ENCODE data around the gene MRPS15. TPM values are rescaled to one million over a fixed set of nuclear protein-coding genes. Genes with fewer than 3 reads are reported as not detected.
"Not testable (repeated sequence)": the region's sequence is repeated elsewhere in the genome, so short reads cannot be mapped to it uniquely, and the experiment has no call there.

The MRPS15 gene
- total RNA-seq, 1 experiment from 2014 or later: 77.7 TPM

DNA sequence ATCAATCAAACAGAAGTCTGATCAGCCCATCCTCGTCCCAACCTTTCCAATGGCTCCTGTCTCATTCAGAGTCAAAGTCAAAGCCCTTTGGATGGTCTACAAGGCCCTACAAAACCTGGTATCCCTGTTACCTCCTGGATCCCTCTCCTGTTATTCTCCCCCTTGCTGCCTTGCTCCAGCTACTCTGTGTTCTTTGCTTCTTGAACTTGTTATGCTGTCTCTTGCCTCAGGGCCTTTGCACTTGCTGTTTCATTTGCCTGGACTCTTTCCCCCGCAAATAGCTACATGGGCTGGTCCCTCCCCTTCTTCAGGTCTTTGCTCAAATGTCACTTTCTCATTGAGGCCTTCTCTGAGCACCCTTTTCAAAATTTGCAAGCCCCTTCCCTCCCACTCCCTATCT is 19.9 kb upstream of the MRPS15 start:
- DNase-seq (ENCODE audit: low read depth): no peak

DNA sequence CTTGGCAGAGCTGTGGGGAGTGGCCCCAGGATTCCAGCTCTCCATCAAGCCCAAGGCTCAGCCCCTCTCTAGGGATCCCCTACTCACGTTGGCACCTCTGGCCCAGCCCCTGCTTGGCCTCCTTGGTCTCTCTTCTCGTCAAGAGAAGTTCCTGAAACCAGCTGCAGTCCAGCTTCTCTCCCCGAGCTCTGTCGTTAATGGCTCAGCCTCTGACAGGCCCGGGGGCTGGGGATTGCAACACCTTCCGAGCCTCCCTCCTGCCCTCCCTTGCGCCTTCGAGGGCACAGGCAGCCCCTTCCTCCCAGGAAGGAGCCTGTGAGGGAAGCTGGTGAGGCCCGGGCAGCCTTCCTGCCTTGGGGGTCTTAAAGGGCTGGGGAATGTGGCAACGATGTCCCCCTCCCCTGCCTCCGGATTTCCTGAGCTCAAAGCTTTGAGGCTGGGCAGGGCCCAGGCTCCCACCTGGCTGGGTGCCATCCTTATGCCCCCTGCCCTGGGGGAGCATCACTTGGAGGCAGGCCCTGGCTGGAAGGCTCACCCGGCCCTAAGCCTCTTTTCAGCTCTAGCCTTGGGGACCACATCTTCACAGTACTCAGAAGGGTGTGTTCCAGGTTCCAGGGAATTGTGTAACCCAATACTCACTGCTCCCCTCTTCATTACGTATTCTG is 18.7 kb upstream of the MRPS15 start, which contains the start of gene CSF3R:
Gene CSF3R, minus strand, starts transcription at position 190 of the 665 bp plus-strand sequence. CDS start 3,417 bp downstream, outside the sequence.
- no peak for DNase-seq (ENCODE audit: low read depth)

DNA sequence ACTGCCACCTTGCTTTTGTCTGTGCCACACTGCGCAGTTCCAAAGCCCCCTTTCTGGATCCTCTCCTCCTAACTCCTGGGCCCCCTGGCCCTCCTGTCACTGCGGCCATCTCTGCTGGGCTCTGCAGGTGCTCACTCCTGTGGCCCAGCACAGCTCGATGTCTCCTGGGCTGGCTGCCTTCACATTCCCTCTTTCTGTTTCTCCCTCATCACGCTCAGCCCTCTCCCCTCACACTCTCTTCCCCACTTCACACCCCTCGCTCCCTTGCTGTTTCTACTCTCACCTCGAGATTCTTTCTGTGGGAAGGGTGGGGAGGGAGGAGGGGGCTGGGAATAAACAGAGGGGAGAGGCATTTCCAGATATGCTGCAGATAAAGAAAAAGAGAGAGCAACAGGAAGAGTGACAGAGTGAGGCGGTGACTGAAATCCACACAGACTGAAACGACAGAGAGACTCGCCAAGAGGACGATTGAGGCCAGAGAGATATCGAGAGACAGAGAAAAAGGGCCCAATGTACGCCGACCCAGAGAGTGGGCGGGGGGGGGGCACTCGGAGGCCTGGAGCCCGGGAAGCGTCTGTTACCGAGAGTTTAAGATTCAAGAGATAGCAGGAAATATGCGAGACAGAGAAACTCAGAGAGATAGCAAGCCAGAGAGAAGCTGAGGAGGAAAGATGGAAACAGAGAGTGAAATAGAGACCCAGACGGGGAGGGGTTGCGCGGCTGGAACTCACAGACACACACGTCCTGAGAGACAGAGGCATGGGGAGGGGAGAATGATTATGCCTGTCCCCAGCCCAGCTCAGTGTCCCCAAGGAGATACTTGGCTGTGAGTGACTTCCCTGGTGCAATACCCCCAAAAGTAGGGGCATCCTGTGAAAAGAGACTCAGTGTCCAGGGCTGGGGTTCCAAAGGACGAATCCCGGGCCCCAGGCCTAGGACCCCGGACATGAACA is 17.9 kb upstream of the MRPS15 start:
- DNase-seq (ENCODE audit: low read depth): no peak

DNA sequence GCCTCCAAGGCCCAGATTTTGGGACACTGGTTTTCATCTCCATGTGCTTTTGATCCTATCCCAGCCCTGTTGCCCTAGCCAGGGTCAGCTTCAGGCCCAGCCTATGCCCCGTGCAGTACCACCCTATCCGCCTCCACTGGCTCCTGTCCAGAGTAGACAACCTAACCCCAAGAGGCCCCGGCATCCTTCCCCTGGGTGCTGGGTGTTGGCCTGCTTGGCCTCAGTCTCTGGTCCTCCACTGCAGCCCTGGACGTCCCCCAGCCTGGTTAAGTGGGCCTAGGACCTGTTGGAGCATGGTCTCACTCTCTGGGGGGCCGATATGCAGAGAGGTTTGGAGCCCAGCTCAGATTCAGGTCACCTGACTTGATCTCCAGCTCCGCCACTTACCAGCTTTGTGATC is 16.9 kb upstream of the MRPS15 start:
- no peak for DNase-seq (ENCODE audit: low read depth)

DNA sequence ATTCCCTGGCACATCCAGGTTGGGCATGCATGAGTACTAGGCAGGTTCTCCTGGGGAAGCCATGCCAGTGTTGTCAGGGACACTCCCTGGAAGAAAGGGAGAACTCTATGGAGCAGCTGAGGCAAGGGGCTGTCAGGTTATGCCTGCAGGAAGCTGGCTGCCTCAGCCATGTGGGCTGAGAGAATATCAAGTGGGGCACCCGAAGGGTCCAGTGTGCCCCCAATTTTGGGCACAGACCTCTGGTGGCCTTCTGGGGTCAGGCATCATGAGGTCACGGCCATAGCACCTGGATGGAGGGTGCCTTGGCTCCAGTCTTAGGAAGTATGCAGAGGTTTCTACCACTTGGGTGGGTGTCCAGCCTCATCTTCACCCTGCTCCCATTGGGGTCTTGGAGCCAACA is 16.0 kb upstream of the MRPS15 start:
- no peak for DNase-seq (ENCODE audit: low read depth)

DNA sequence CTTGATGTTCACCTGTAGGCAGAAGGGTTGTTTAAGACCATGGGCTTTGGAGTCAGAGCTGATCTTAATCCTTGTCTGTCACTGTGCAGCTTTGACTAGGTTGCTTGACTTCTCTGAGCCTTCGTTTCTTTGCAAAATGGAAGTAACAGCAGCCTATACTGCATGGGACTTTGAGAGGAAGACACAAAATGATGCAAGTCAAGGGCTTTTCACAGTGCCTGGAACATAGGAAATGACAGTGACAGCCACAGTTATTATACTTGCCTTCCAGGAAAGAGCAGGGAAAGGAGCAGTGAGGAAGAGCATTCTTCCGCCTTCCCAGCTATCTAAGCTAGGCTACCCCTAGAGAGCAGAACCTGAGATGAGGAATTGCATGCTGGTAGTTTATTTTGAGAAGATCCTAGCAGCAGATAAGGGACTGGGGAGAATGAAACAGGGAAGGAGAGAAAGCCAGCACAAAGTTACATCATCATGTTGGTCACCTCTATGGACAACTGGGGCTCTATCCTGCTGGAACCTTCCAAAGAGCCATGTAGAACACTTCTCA is 15.4 kb upstream of the MRPS15 start:
- no peak for DNase-seq (ENCODE audit: low read depth)

DNA sequence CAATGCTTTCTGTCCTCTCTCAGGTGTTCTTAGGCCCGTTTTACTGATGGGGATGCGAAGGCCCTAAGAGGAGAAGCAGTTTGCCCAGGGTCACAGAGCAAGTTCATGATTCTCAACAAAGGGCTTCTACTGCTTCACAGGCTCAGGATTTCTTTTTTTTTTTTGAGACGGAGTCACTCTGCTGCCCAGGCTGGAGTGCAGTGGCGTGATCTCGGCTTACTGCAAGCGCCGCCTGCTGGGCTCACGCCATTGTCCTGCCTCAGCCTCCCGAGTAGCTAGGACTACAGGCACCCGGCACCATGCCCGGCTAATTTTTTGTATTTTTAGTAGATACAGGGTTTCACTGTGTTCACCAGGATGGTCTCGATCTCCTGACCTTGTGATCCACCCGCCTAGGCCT is 13.4 kb upstream of the MRPS15 start:
- not testable (repeated sequence) for DNase-seq (ENCODE audit: low read depth)

DNA sequence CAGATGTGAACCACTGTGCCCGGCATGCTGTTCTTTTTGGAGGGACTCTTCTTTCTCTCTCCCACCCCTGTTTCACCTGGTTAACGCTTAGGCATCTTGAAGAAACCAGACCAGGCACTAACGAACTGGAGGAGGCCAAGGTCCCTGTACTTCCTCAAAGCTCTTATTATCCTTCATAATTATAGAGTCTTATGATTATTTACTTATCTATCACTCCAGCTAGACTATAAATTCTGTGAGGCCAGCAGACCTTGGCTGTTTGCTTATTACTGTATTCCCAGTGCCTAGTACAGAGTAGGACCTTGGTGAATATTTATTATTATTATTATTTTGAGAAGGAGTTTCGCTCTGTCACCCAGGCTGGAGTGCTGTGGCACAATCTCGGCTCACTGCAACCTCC is 12.8 kb upstream of the MRPS15 start:
- DNase-seq (ENCODE audit: low read depth): no peak

DNA sequence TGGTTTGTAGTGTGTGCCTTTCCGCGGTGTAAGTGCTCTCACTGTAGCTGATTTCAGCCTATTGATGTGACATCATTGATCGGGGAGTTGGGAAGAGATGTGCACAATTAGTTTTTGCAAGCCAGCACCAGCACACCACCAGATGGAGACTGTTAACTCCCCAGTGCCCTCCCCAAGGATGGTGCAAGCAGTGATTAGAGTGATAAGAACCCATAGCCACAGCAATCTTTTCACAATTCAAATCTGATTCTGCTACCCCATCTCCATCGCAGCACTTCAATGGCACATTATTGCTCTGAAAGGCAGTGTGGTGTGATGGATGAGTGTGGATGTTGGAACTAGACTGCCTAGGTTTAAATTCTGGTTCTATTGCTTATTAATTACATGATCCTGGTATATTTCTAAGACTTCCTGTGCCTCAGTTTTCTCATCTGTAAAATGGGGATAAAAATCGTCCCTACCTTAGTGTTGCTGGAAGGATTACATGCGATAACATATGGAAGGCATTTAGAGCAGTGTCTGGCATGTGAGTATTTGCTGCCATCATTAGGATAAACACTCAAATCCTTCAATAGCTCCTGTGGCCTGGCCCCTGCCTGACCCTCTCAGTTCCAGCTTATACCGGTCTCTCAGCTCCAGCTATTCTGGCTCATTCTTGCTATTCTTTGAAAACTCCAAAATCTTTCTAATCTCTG is 11.9 kb upstream of the MRPS15 start:
- no peak for DNase-seq (ENCODE audit: low read depth)

DNA sequence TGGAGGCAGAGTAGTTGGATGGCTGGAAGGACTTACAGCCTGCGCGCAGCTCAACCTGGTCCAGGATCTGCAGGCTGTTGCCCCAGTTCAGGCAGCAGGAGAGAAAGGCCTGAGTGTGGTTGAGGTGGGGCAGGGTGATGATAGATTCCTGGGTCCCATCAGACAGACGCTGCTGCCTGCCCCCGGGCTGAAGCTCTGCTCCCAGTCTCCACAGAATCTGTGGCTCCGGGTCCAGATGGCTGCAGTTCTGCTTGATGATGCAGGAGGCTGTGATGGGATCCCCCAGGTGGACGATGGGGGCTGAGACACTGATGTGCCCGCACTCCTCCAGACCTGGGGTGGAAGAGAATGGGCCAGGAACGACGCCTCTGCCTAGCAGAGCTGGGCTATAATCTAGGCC is 11.2 kb upstream of the MRPS15 start:
- DNase-seq (ENCODE audit: low read depth): no peak

DNA sequence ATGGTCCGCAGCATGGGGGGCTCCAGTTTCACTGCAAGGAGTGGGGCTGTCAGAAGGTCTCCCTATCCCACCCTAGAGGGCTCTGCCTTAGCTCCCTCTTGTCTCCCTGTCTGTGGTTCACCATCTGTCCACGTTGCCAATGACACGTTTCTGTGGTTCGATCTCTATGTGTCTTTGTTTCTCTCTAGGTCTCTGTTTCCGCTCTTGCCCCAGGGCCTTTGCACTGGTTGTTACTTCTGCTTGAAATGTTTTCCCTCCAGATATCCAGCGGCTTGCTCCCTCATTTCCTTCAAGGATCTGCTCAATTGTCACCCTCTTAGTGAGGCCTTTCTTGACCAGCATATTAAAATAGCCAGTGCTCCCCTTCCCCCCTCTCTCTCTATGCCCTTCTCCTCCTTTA is 8.5 kb upstream of the MRPS15 start:
- no peak for DNase-seq (ENCODE audit: low read depth)

DNA sequence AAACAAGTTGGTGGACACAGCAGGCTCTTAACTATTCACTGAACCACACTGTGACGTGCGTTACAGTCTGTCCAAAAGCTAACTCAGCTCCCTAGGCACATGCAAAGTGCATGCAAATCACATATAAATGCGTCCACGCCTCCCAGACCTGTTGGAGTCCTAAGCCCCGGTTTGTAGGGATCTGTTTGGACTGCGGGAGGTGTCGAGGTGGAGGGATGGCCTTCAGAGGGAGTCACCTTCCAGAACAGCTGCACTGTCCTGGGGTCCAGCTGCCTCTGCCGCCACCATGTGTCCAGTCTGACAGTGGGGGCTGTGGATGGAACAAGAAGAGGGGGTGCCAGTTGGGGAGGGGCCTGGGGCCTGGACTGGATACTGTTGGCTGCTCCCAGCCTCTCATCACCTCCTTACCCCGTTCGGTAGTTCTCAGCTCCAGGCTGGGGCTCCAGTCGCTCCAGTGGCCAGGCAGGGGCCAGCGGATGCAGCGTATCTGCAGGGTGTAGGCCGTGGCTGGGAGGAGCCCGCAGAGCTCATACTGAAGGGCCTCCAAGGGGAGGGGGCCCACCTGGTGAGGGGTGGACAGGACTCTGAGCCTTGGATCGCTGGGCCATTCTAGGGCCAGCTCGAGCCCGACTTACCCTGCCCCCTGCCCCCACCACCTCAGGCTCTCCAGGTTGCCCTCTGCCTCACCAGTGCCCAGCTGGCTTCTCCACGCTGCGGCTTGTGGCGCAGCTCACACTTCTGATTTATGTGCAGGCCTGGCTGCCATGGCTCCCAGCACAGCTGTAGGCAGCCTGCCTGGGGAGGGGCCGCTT is 7.9 kb upstream of the MRPS15 start:
- no peak for DNase-seq (ENCODE audit: low read depth)

DNA sequence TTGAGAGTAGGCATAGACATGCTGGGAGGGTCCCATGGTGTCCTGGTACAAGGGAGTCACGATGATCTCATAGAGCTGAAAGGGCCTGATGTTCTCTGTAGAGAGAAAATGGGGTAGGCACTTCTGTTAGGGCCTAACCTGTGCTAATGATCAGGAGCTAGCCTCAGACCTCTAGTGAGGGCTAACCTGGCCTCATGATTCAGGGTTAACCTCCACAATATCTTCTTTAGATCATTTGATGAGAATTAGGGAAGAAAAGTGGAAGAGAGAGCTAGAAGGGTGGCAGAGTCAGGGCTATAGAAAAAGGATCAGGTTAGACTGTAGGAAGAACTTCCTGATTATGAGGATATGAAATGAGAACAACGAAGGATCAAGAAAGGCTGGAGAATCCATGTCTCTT is 5.0 kb upstream of the MRPS15 start:
- no peak for DNase-seq (ENCODE audit: low read depth)

DNA sequence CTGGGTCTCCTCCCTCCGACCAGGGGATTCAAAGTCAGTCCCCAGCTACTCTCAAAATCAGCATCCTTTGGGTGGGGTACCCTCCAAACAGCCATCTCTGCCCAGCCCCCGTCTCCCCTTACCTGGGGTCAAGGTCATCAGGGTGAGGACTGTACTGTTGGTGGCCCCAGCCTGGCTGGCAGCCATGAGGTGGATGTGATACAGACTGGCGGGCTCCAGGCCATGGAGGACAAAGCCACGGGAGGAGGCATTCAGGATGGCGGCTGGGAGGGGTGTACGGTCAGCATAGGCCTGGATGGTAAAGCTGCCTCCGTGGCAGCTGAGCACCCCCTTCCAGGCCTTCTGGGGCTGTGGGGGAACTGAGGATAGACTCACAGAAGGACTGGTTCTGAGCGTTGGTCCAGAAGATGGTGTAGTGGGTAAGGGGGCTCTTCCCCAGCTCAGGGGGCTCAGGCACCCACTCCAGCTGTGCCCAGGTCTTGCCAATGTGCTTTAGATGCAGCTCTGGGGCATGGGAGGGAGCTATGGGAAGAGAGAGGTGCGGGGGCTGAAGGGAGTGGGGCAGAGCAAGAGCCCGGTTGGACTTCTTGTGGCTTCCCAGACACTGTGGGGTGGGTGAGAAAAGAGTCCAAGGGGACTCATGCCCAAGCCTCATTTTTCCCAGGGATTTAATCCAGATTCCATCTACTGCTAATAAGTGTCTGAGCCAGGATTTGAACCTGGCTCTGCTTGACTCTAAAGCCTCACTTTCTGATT is 3.7 kb upstream of the MRPS15 start:
- DNase-seq (ENCODE audit: low read depth): no peak

DNA sequence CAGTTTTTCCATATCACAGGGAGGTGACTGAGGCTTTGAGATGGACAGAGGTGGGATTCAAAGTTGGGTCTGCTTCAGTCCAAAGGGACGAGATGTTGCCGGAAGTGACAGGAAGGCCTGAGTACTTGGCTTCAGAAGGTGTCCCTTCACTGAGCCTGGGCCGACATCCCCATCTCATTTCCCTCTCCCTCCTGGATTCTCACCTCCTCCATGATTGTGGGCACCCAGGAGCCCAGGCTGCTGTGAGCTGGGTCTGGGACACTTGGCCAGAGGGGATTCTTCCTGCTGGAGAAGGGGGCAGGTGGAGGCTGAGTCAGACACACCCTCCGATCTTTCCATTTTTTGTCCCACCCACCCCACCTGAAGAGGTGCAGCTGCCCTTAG is 2.8 kb upstream of the MRPS15 start:
- DNase-seq (ENCODE audit: low read depth): no peak

DNA sequence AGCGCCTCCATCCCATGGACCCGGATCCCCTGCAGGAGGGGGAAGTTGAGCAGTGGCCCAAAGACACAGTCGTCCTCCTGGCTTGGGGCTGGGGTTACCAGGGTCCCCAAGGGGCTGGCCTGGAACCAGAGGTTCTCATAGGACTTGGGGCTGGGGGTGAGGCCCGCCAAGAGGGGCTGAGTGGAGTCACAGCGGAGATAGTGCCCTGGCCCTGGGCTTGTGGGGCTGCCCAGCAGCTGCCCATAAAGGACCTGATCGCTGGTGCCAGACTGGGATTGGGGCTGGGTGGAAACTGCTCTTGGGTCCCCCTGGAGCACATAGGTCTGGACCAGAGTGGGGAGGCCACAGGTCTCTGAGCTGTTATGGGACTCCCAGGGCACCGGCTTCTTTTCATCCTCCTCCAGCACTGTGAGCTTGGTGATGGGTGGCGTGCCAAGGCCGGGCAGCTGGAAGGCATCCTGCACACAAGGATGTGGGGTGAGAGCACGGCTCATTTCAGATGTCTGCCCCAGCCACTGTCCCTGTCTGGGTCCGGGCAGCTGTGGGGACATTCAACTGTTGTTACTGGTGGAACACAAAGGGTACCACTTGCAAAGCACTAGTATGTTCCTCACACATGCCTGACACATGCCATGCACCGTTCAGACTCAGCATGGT is 2.3 kb upstream of the MRPS15 start:
- no peak for DNase-seq (ENCODE audit: low read depth)

DNA sequence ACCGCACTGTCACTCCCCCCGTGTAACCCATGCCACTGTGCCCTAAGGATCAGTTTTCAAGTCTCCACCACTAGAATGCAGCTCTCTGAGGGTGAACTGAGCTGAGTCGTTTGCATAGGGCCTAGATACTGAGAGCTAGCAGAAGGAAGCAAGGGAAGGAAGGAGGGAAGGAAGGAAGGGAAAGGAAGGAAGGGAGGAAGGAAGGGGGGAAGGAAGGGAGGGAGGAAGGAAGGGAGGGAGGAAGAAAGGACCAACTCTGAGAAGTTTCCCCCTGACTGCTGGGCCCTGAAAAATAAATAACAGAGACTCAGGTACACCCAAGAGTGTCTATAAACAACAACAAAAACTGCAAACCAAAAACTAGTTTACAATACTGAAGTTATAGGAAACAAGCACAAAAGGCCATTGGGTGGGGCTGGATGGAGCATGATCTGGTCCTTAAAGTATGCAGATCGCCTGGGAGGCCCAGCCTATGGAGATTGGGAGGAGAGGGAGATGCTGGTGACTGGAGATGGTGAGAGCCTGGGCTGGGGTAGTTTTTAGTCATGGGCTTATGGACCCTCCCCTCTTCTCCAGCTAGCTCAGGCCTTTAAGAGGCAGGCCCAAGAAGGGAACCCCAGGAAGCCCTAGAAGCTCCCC is 1.7 kb upstream of the MRPS15 start:
- no peak for DNase-seq (ENCODE audit: low read depth)

DNA sequence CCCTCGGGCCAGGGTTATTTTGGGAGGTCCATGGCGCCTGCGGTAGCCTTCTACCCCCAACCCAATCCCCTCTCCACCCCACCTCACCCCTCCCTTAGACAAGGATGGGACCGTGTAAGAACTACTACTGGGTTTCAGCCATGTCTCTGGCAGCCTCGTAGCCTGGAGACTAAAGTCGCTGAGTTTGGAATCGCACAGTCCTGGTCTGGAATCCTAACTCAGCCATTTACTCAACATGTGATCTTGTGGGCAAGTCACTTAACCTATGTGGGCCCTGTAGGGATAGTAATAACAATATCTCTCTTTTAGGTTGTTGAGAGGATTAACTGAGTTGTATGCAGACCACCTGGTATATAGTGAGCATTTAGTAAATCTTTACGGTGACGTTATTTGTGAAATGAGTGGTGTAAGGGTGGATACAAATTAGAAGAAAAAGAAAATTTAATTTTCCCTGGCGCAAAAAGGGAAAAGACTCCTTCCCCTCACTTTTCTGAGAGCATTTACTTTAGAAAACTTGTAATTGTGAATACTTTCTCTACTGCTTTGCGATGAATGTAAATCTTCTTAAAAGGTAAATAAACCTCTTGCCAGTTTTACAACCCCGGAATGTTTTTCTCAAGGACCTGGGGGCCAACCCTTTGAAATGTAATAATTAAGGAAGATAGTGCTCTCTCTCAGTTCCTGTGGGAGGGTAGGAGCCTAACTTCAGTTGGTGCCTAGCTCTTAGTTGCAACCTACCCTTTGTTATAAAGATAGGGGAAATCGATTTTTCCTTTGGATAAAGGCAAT is 615 bp upstream of the MRPS15 start:
- no peak for DNase-seq (ENCODE audit: low read depth)

DNA sequence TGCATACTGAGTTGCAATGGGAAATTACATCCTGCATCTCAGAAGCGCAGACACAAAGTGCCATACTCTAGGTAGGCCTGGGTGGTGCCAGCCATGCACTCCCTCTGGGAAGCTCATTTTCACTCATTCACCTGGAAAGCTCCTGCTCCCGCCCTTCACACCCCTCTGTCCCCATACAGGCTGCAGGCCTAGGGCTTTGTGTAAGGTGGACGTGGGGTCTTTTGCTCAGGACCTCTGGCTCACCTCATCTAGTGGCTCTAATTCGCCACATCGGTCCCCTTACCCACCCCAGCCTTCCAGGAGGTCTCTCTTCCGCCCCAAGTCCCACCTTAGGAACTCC is 751 bp downstream of the MRPS15 start:
- DNase-seq (ENCODE audit: low read depth): no peak

All from Daoy (cell line).